Mesenchymal stem cell (in vitro differentiated cells and primary cell): ENCODE measurements around the gene ADCYAP1R1.

Experiments used
- DNase-seq: peaks from one replicate; pipeline ENCODE4 v3.0.0-alpha.2; 2013
- H2AFZ ChIP-seq: one replicate; pipeline ENCODE4 v1.6.1; 2013; ENCODE audit warnings: low read depth, mild to moderate bottlenecking, control low read depth, inconsistent platforms, low read length, moderate library complexity
- H2AK5ac ChIP-seq: 2 replicates; pipeline ENCODE4 v1.6.1; 2013; ENCODE audit warnings: low read length, moderate library complexity, mild to moderate bottlenecking, inconsistent platforms; ENCODE audit not compliant: severe bottlenecking
- H2BK120ac ChIP-seq: one replicate; pipeline ENCODE4 v1.6.1; 2013; ENCODE audit warnings: low read depth, mild to moderate bottlenecking, inconsistent platforms, low read length, moderate library complexity
- H2BK12ac ChIP-seq, 2 experiments: one replicate each; pipeline ENCODE4 v1.6.1; 2013; ENCODE audit warnings: inconsistent platforms in 2 of 2, low read length in 2 of 2, mild to moderate bottlenecking in 2 of 2, moderate library complexity in 2 of 2, control low read depth in 1 of 2
- H2BK15ac ChIP-seq: one replicate; pipeline ENCODE4 v1.6.1; 2013; ENCODE audit warnings: mild to moderate bottlenecking, low read depth, inconsistent platforms; ENCODE audit not compliant: poor library complexity, severe bottlenecking
- H2BK5ac ChIP-seq: 2 replicates; pipeline ENCODE4 v1.6.1; 2013; ENCODE audit warnings: low read depth, mild to moderate bottlenecking, low read length, control low read depth, inconsistent platforms; ENCODE audit not compliant: poor library complexity, severe bottlenecking
- H3K14ac ChIP-seq, 2 experiments: one replicate each; pipeline ENCODE4 v1.6.1; 2013; ENCODE audit warnings: inconsistent platforms in 2 of 2, low read length in 2 of 2, control low read depth in 1 of 2, mild to moderate bottlenecking in 1 of 2, moderate library complexity in 1 of 2
- H3K18ac ChIP-seq, 2 experiments: one replicate each; pipeline ENCODE4 v1.6.1; 2013; ENCODE audit warnings: inconsistent platforms in 2 of 2, low read length in 2 of 2, control low read depth in 1 of 2, low read depth in 1 of 2, mild to moderate bottlenecking in 1 of 2
- H3K23ac ChIP-seq, 2 experiments: one replicate each; pipeline ENCODE4 v1.6.1; 2013; ENCODE audit warnings: inconsistent platforms in 2 of 2, low read length in 2 of 2, mild to moderate bottlenecking in 2 of 2, moderate library complexity in 2 of 2, control low read depth in 1 of 2
- H3K27ac ChIP-seq: 2 replicates; pipeline ENCODE4 v1.5.1; 2013; ENCODE audit warnings: mild to moderate bottlenecking, moderate library complexity, low read length, control low read depth, inconsistent platforms; ENCODE audit not compliant: poor library complexity, severe bottlenecking
- H3K27me3 ChIP-seq, 2 experiments: 2 replicates each; pipeline versions ENCODE4 v1.6.1 to v1.7.0; 2013; ENCODE audit warnings: low read length in 2 of 2, mild to moderate bottlenecking in 2 of 2, moderate library complexity in 2 of 2, control low read depth in 1 of 2, inconsistent platforms in 1 of 2; ENCODE audit not compliant: control insufficient read depth in 1 of 2, insufficient read depth in 1 of 2
- H3K36me3 ChIP-seq, 2 experiments: 2 replicates each; pipeline versions ENCODE4 v1.6.1 to v1.7.0; 2013; ENCODE audit warnings: low read length in 2 of 2, control low read depth in 1 of 2, inconsistent platforms in 1 of 2, low read depth in 1 of 2, mild to moderate bottlenecking in 1 of 2; ENCODE audit not compliant: insufficient read depth in 2 of 2, control insufficient read depth in 1 of 2
- H3K4ac ChIP-seq, 2 experiments: one replicate each; pipeline ENCODE4 v1.6.1; 2013; ENCODE audit warnings: inconsistent platforms in 2 of 2, low read length in 2 of 2, mild to moderate bottlenecking in 2 of 2, moderate library complexity in 2 of 2, control low read depth in 1 of 2, low read depth in 1 of 2
- H3K4me1 ChIP-seq: 2 replicates; pipeline ENCODE4 v1.6.1; 2013; ENCODE audit warnings: low read depth, low read length, control low read depth; ENCODE audit not compliant: control insufficient read depth, insufficient read depth
- H3K4me2 ChIP-seq: 2 replicates; pipeline ENCODE4 v1.6.1; 2013; ENCODE audit warnings: low read length, mild to moderate bottlenecking, inconsistent platforms; ENCODE audit not compliant: poor library complexity, severe bottlenecking
- H3K4me3 ChIP-seq, 2 experiments: 2 replicates each; pipeline versions ENCODE4 v1.5.1 to v1.7.0; 2013; ENCODE audit warnings: low read length in 2 of 2, mild to moderate bottlenecking in 2 of 2, control low read depth in 1 of 2, low read depth in 1 of 2; ENCODE audit not compliant: insufficient read depth in 1 of 2
- H3K79me1 ChIP-seq: replicated peaks from 2 replicates; pipeline ENCODE4 v1.6.1; 2013; ENCODE audit warnings: mild to moderate bottlenecking, control low read depth, low read length, inconsistent platforms; ENCODE audit not compliant: poor library complexity, severe bottlenecking
- H3K9ac ChIP-seq: 2 replicates; pipeline ENCODE4 v1.7.0; 2013; ENCODE audit warnings: mild to moderate bottlenecking, low read length, moderate library complexity
- H3K9me3 ChIP-seq: 2 replicates; pipeline ENCODE4 v1.7.0; 2013; ENCODE audit warnings: mild to moderate bottlenecking, low read length; ENCODE audit not compliant: control insufficient read depth
- H4K8ac ChIP-seq: one replicate; pipeline ENCODE4 v1.6.1; 2013; ENCODE audit warnings: inconsistent platforms, mild to moderate bottlenecking, low read length, moderate library complexity
- H4K91ac ChIP-seq: one replicate; pipeline ENCODE4 v1.6.1; 2013; ENCODE audit warnings: mild to moderate bottlenecking, low read length, inconsistent platforms
- WGBS: methylation state at CpG from one replicate; pipeline ENCODE4 v1.1.7; 2013; ENCODE audit warnings: mixed read lengths; 5-methylcytosine and 5-hydroxymethylcytosine counted together

The ADCYAP1R1 gene

GRCh38 chr7:31108097-31108657 is 56.1 kb downstream of the ADCYAP1R1 start:
- no peaks in the 10 kb centered on the region for H3K9me3 ChIP-seq
- H2BK5ac ChIP-seq: no peak overlapping the region
- no peaks in the 10 kb centered on the region for H3K36me3 ChIP-seq
- no peak overlapping the region for H2AK5ac ChIP-seq
- H3K4me1 ChIP-seq: no peaks in the 10 kb centered on the region
- no peak overlapping the region for H2BK15ac ChIP-seq
- H3K27me3 ChIP-seq: peaks cover 26 to 50% of the 10 kb centered on the region in 2 experiments
- no peak overlapping the region for H4K8ac ChIP-seq
- H3K14ac ChIP-seq: no peak overlapping the region
- no peak overlapping the region for H2BK120ac ChIP-seq
- no peak overlapping the region for H3K4ac ChIP-seq
- WGBS: 48% methylated on average over 1 of the region's 1 CpG
- no peak overlapping the region for H3K4me2 ChIP-seq
- no peak for DNase-seq
- H3K18ac ChIP-seq: no peak overlapping the region
- H3K4me3 ChIP-seq: no peak overlapping the region
- H2AFZ ChIP-seq: no peak overlapping the region
- no peak overlapping the region for H2BK12ac ChIP-seq
- no peaks in the 10 kb centered on the region for H3K79me1 ChIP-seq
- H3K9ac ChIP-seq: no peak overlapping the region
- no peak overlapping the region for H4K91ac ChIP-seq
- no peak overlapping the region for H3K23ac ChIP-seq
- no peak overlapping the region for H3K27ac ChIP-seq

- Histone ChIP-seq H2AK5ac (no peak overlapping the region), H3K4me2 (no peak overlapping the region), H3K4ac (no peak overlapping the region), H3K9me3 (no peaks in the 10 kb centered on the region), H4K8ac (no peak overlapping the region), H2BK5ac (no peak overlapping the region), H3K9ac (no peak overlapping the region), H4K91ac (no peak overlapping the region), H3K27ac (no peak overlapping the region), H3K18ac (no peak overlapping the region), H3K23ac (no peak overlapping the region), H3K36me3 (no peaks in the 10 kb centered on the region), H3K79me1 (no peaks in the 10 kb centered on the region), H2AFZ (no peak overlapping the region), H2BK12ac (no peak overlapping the region), H3K27me3 (peaks cover 28 to 41% of the 10 kb centered on the region in 2 experiments), H2BK15ac (no peak overlapping the region), H3K4me1 (no peaks in the 10 kb centered on the region), H2BK120ac (no peak overlapping the region), H3K14ac (no peak overlapping the region), H3K4me3 (no peak overlapping the region)
- DNase-seq: no peak
- WGBS: 86% methylated on average over 2 of the region's 3 CpGs
Measured at GRCh38 chr7:31109751-31110150, 57.6 kb downstream of the ADCYAP1R1 start.

- Histone ChIP-seq H3K36me3 (no peaks in the 10 kb centered on the region), H2BK12ac (no peak overlapping the region), H2AK5ac (no peak overlapping the region), H3K18ac (no peak overlapping the region), H2BK120ac (no peak overlapping the region), H4K91ac (no peak overlapping the region), H3K4me3 (no peak overlapping the region), H2BK5ac (no peak overlapping the region), H4K8ac (no peak overlapping the region), H3K79me1 (no peaks in the 10 kb centered on the region), H3K9ac (no peak overlapping the region), H2AFZ (no peak overlapping the region), H3K9me3 (no peaks in the 10 kb centered on the region), H3K4me2 (no peak overlapping the region), H3K23ac (no peak overlapping the region), H3K27ac (no peak overlapping the region), H2BK15ac (no peak overlapping the region), H3K4me1 (no peaks in the 10 kb centered on the region), H3K14ac (no peak overlapping the region), H3K4ac (no peak overlapping the region), H3K27me3 (peaks cover 25 to 33% of the 10 kb centered on the region in 2 experiments)
- WGBS: 84% methylated on average over 7 of the region's 7 CpGs
- no peak for DNase-seq
Measured at GRCh38 chr7:31110331-31111108, 58.4 kb downstream of the ADCYAP1R1 start.

- no peak overlapping the region for H3K4me2 ChIP-seq
- H3K4ac ChIP-seq: no peak overlapping the region
Measured at GRCh38 chr7:31111109-31111451, 59.0 kb downstream of the ADCYAP1R1 start.

More at GRCh38 chr7:31111109-31111451, 59.0 kb downstream of the ADCYAP1R1 start:
- Histone ChIP-seq H2BK5ac (no peak overlapping the region), H4K91ac (no peak overlapping the region), H2AFZ (no peak overlapping the region), H3K27me3 (peaks cover 24 to 31% of the 10 kb centered on the region in 2 experiments), H2AK5ac (no peak overlapping the region), H3K36me3 (no peaks in the 10 kb centered on the region), H2BK12ac (no peak overlapping the region), H3K4me3 (no peak overlapping the region), H3K23ac (no peak overlapping the region), H3K18ac (no peak overlapping the region), H3K9ac (no peak overlapping the region), H3K79me1 (no peaks in the 10 kb centered on the region), H3K14ac (no peak overlapping the region), H2BK120ac (no peak overlapping the region), H3K27ac (no peak overlapping the region), H4K8ac (no peak overlapping the region), H2BK15ac (no peak overlapping the region), H3K4me1 (no peaks in the 10 kb centered on the region), H3K9me3 (no peaks in the 10 kb centered on the region)
- no peak for DNase-seq
